IPS DF 4.7 (cell line): Measurements from ENCODE around the gene ROS1.

Experiments
- DNase-seq: peaks from one replicate; pipeline ENCODE4 v3.0.0-alpha.2; 2013; ENCODE audit warnings: low spot score; ENCODE audit errors: extremely low read depth

ROS1 gene

GRCh38 chr6:117441824-117442264 is 16.1 kb upstream of the ROS1 start:
- DNase-seq, result no peak

- no peak for DNase-seq
Measured at GRCh38 chr6:117440706-117441525, 15.2 kb upstream of the ROS1 start.

- no peak for DNase-seq
Measured at GRCh38 chr6:117432273-117432672, 6.5 kb upstream of the ROS1 start.

GRCh38 chr6:117423754-117424153 is 2.0 kb downstream of the ROS1 start:
- DNase-seq, result no peak

- no peak for DNase-seq
Measured at GRCh38 chr6:117418320-117418719, 7.4 kb downstream of the ROS1 start.

- DNase-seq, result no peak
Measured at GRCh38 chr6:117417851-117418250, 7.9 kb downstream of the ROS1 start.

- no peak for DNase-seq
Measured at GRCh38 chr6:117414770-117415169, 11.0 kb downstream of the ROS1 start.

GRCh38 chr6:117411474-117411873 is 14.3 kb downstream of the ROS1 start:
- no peak for DNase-seq

- DNase-seq, result no peak
Measured at GRCh38 chr6:117409863-117410262, 15.9 kb downstream of the ROS1 start.

GRCh38 chr6:117409420-117409819 is 16.3 kb downstream of the ROS1 start:
- no peak for DNase-seq

- no peak for DNase-seq
Measured at GRCh38 chr6:117404548-117404947, 21.2 kb downstream of the ROS1 start.

- no peak for DNase-seq
Measured at GRCh38 chr6:117401799-117402198, 23.9 kb downstream of the ROS1 start.

GRCh38 chr6:117399924-117400323 is 25.8 kb downstream of the ROS1 start:
- no peak for DNase-seq

- no peak for DNase-seq
Measured at GRCh38 chr6:117399126-117399525, 26.6 kb downstream of the ROS1 start.

GRCh38 chr6:117397536-117398227 is 28.1 kb downstream of the ROS1 start:
- DNase-seq, result no peak

GRCh38 chr6:117396228-117396627 is 29.5 kb downstream of the ROS1 start:
- DNase-seq, result no peak

GRCh38 chr6:117395164-117395563 is 30.6 kb downstream of the ROS1 start:
- DNase-seq, result no peak

- no peak for DNase-seq
Measured at GRCh38 chr6:117393045-117393444, 32.7 kb downstream of the ROS1 start.

- DNase-seq, result no peak
Measured at GRCh38 chr6:117391874-117392583, 33.7 kb downstream of the ROS1 start.

GRCh38 chr6:117389227-117390057 is 36.3 kb downstream of the ROS1 start:
- no peak for DNase-seq

- DNase-seq, result no peak
Measured at GRCh38 chr6:117387454-117387974, 38.2 kb downstream of the ROS1 start.
